Ishikawa (cell line): ENCODE results near the gene TXNL1.
A peak's percentile ranks its signal among the peaks of the same experiment; 100 is the strongest.

Experiments
- CEBPB ChIP-seq: IDR thresholded peaks from 2 replicates; pipeline ENCODE4 v1.6.1; 2012
- CREB1 ChIP-seq: IDR thresholded peaks from 2 replicates; pipeline ENCODE4 v1.6.1; 2012; ENCODE audit warnings: low read depth
- EGR1 ChIP-seq: IDR thresholded peaks from 2 replicates; pipeline ENCODE4 v1.6.1; 2012
- EP300 ChIP-seq: IDR thresholded peaks from 2 replicates; pipeline ENCODE4 v1.6.1; 2012; ENCODE audit warnings: borderline replicate concordance
- FOXM1 ChIP-seq: IDR thresholded peaks from 2 replicates; pipeline ENCODE4 v1.6.1; 2012; ENCODE audit warnings: low read depth, borderline replicate concordance
- MAX ChIP-seq: IDR thresholded peaks from 2 replicates; pipeline ENCODE4 v1.6.1; 2012
- NFIC ChIP-seq: IDR thresholded peaks from 2 replicates; pipeline ENCODE4 v1.6.1; 2012
- RAD21 ChIP-seq: IDR thresholded peaks from 2 replicates; pipeline ENCODE4 v1.6.1; 2012; ENCODE audit warnings: low read depth
- REST ChIP-seq: IDR thresholded peaks from 2 replicates; pipeline ENCODE4 v1.6.1; 2012; ENCODE audit warnings: low read depth, mild to moderate bottlenecking
- TAF1 ChIP-seq: IDR thresholded peaks from 2 replicates; pipeline ENCODE4 v1.6.1; 2012; ENCODE audit warnings: low read depth, mild to moderate bottlenecking
- TCF12 ChIP-seq: IDR thresholded peaks from 2 replicates; pipeline ENCODE4 v1.6.1; 2012; ENCODE audit warnings: low read depth
- TEAD4 ChIP-seq: IDR thresholded peaks from 2 replicates; pipeline ENCODE4 v1.6.1; 2012
- USF1 ChIP-seq: IDR thresholded peaks from 2 replicates; pipeline ENCODE4 v1.6.1; 2012
- YY1 ChIP-seq: IDR thresholded peaks from 2 replicates; pipeline ENCODE4 v1.6.1; 2012; ENCODE audit warnings: low read depth
- ZBTB7A ChIP-seq: IDR thresholded peaks from 2 replicates; pipeline ENCODE4 v1.6.1; 2012; ENCODE audit warnings: low read depth

TXNL1 gene

GRCh38 chr18:56650944-56651770 lies 12.8 kb upstream of the TXNL1 start, which contains the start of gene WDR7:
TSS of gene WDR7 (plus strand) at chr18:56651359. CDS start at chr18:56672516, 21,157 bp downstream.
- TF ChIP-seq YY1 = peak; percentile 99
- TF ChIP-seq CREB1 = no peak
- TF ChIP-seq MAX = peak; percentile 26
- TF ChIP-seq TCF12 = no peak; the same call in 1 of the 2 replicates
- TF ChIP-seq USF1 = peak; percentile 87
- TF ChIP-seq EGR1 = peak; percentile 98
- TF ChIP-seq NFIC = peak; percentile 17; the same call in 1 of the 2 replicates
- peak; percentile 79 for TF ChIP-seq TAF1
- TF ChIP-seq CEBPB = peak; percentile 90

GRCh38 chr18:56649996-56650395 lies 11.6 kb upstream of the TXNL1 start:
- TF ChIP-seq YY1 (no peak), RAD21 (no peak), EGR1 (no peak), FOXM1 (no peak), EP300 (no peak), TEAD4 (no peak), REST (no peak), MAX (no peak), ZBTB7A (no peak), CREB1 (no peak), TAF1 (no peak), TCF12 (no peak), NFIC (no peak), CEBPB (no peak), USF1 (no peak)

GRCh38 chr18:56647951-56648893 lies 9.8 kb upstream of the TXNL1 start:
- TF ChIP-seq EGR1 (no peak), NFIC (no peak), MAX (no peak), YY1 (no peak), RAD21 (no peak)

- TF ChIP-seq FOXM1 (no peak), NFIC (no peak), ZBTB7A (no peak), REST (no peak), CEBPB (no peak), MAX (no peak)
Measured at GRCh38 chr18:56647071-56647470, 8.7 kb upstream of the TXNL1 start.

- TF ChIP-seq EGR1 (no peak), REST (no peak), RAD21 (no peak), TEAD4 (no peak), ZBTB7A (no peak), EP300 (no peak), FOXM1 (no peak)
Measured at GRCh38 chr18:56645415-56646016, 7.1 kb upstream of the TXNL1 start.
